ENCODE data around the gene PPIL1. TPM values are rescaled to one million over a fixed set of nuclear protein-coding genes. Genes with fewer than 3 reads are reported as not detected.

The PPIL1 gene
- total RNA-seq, 1 donor from 2014 or later: 82.8 TPM

- H3K27me3 Mint-ChIP-seq (ENCODE audit: low read depth): no peaks in the 10 kb centered on the region
- peak overlapping the region; percentile 27 for H3K27ac Mint-ChIP-seq (ENCODE audit: unreplicated experiment)
- peaks cover 9% of the 10 kb centered on the region for H3K4me1 Mint-ChIP-seq
- no peak for DNase-seq (ENCODE audit: low read depth, low spot score)
- TF ChIP-seq CTCF (conservative IDR thresholded peaks at IDR 0.05): no peak
- H3K36me3 Mint-ChIP-seq (ENCODE audit: low read depth): peaks cover 13% of the 10 kb centered on the region
- no peaks in the 10 kb centered on the region for H3K9me3 Mint-ChIP-seq
- H3K4me3 Mint-ChIP-seq: no peak overlapping the region
Observed at GRCh38 chr6:36858407-36858981, 16.1 kb downstream of the PPIL1 start.

- Mint-ChIP-seq H3K27ac (ENCODE audit: unreplicated experiment) (no peak overlapping the region), H3K4me1 (peaks cover 9% of the 10 kb centered on the region), H3K36me3 (ENCODE audit: low read depth) (peaks cover 8% of the 10 kb centered on the region), H3K4me3 (no peak overlapping the region), H3K27me3 (ENCODE audit: low read depth) (no peaks in the 10 kb centered on the region), H3K9me3 (no peaks in the 10 kb centered on the region)
- no peak for DNase-seq (ENCODE audit: low read depth, low spot score)
- no peak for TF ChIP-seq CTCF (conservative IDR thresholded peaks at IDR 0.05)
Observed at GRCh38 chr6:36857325-36857724, 17.3 kb downstream of the PPIL1 start.

GRCh38 chr6:36856277-36856676 is 18.3 kb downstream of the PPIL1 start:
- Mint-ChIP-seq H3K9me3 (no peaks in the 10 kb centered on the region), H3K36me3 (ENCODE audit: low read depth) (peaks cover 8% of the 10 kb centered on the region), H3K27me3 (ENCODE audit: low read depth) (no peaks in the 10 kb centered on the region), H3K27ac (ENCODE audit: unreplicated experiment) (no peak overlapping the region), H3K4me1 (peaks cover 10% of the 10 kb centered on the region), H3K4me3 (no peak overlapping the region)
- TF ChIP-seq CTCF (conservative IDR thresholded peaks at IDR 0.05): no peak
- DNase-seq (ENCODE audit: low read depth, low spot score): no peak

- no peak overlapping the region for H3K27ac Mint-ChIP-seq (ENCODE audit: unreplicated experiment)
- no peak overlapping the region for H3K4me3 Mint-ChIP-seq
- TF ChIP-seq CTCF (conservative IDR thresholded peaks at IDR 0.05): no peak
- peaks cover 12% of the 10 kb centered on the region for H3K36me3 Mint-ChIP-seq (ENCODE audit: low read depth)
- DNase-seq (ENCODE audit: low read depth, low spot score): no peak
- peaks cover 15% of the 10 kb centered on the region for H3K4me1 Mint-ChIP-seq
- H3K9me3 Mint-ChIP-seq: no peaks in the 10 kb centered on the region
- no peaks in the 10 kb centered on the region for H3K27me3 Mint-ChIP-seq (ENCODE audit: low read depth)
Observed at GRCh38 chr6:36855750-36856149, 18.9 kb downstream of the PPIL1 start.

- no peaks in the 10 kb centered on the region for H3K27me3 Mint-ChIP-seq (ENCODE audit: low read depth)
- H3K27ac Mint-ChIP-seq (ENCODE audit: unreplicated experiment): no peak overlapping the region
- TF ChIP-seq CTCF (conservative IDR thresholded peaks at IDR 0.05): no peak
- peaks cover 7% of the 10 kb centered on the region for H3K36me3 Mint-ChIP-seq (ENCODE audit: low read depth)
- H3K4me1 Mint-ChIP-seq: peaks cover 29% of the 10 kb centered on the region
- H3K4me3 Mint-ChIP-seq: no peak overlapping the region
- no peaks in the 10 kb centered on the region for H3K9me3 Mint-ChIP-seq
- no peak for DNase-seq (ENCODE audit: low read depth, low spot score)
Observed at GRCh38 chr6:36853325-36853724, 21.3 kb downstream of the PPIL1 start.
